HepG2 (cell line): ENCODE measurements around the gene NAT9. TPM values are rescaled to one million over a fixed set of nuclear protein-coding genes. Genes with fewer than 3 reads are reported as not detected.

Experiments used
- ATAC-seq: fragments of 200-7000 bp; cut with Tn5 transposase; 3 replicates; pipeline ENCODE4 v1.9.1; 2020; ENCODE audit warnings: mild to moderate bottlenecking, moderate library complexity
- BruUV-seq: library from RNA; stranded (reverse); fragments of 400-500 nt; replicated peaks from 2 replicates; lab custom pipeline; 2021; lab: Mats Ljungman, UMichigan
- CTCF ChIA-PET: fragments of 300-600 bp; formaldehyde crosslinking; extraction: SDS; loops from one replicate; lab custom pipeline; 2021; ENCODE audit warnings: low total read pairs, inconsistent platforms, low intra/inter-chr PET ratio; lab: Yijun Ruan, JAX
- POLR2A ChIA-PET: fragments of 350-600 bp; sonication (Branson Sonifier 250); formaldehyde crosslinking; loops from one replicate; lab custom pipeline; 2020; ENCODE audit warnings: antibody characterized with exemption, inconsistent platforms; lab: Yijun Ruan, JAX
- DNase-seq: peaks from one replicate; pipeline ENCODE4 v3.0.0-alpha.2; 2015; ENCODE audit warnings: low spot score
- FAIRE-seq: peaks from 3 replicates; lab custom pipeline; 2011; peaks lifted over from hg19 to GRCh38; lab: Jason Lieb, UNC
- H2AFZ ChIP-seq: one replicate; pipeline ENCODE4 v1.6.1; 2011; ENCODE audit warnings: low read length, inconsistent platforms
- H3K27ac ChIP-seq: fragments of 300-600 bp; 3 replicates; pipeline ENCODE4 v1.8.0; 2011; ENCODE audit warnings: mixed run types, mild to moderate bottlenecking, mixed read lengths, low read length, inconsistent platforms; ENCODE audit not compliant: insufficient read depth; ENCODE audit errors: extremely low read length
- H3K27me3 ChIP-seq, 2 experiments: fragments of 200-600 bp in 1 of 2; 2 replicates in 1 of 2; 3 replicates in 1 of 2; pipeline versions ENCODE4 v1.6.0 to v1.8.0; 2011; ENCODE audit warnings: low read length in 2 of 2, mild to moderate bottlenecking in 2 of 2, moderate library complexity in 2 of 2, inconsistent platforms in 1 of 2; ENCODE audit not compliant: insufficient read depth in 2 of 2, control insufficient read depth in 1 of 2
- H3K36me3 ChIP-seq, 2 experiments: fragments of 200-600 bp in 1 of 2; replicated peaks in 1 of 2; 2 replicates in 1 of 2; 3 replicates in 1 of 2; pipeline versions ENCODE4 v1.5.1 to v1.8.0; 2011; ENCODE audit warnings: low read length in 2 of 2, inconsistent platforms in 1 of 2; ENCODE audit not compliant: insufficient read depth in 2 of 2, control insufficient read depth in 1 of 2
- H3K4me1 ChIP-seq: 2 replicates; pipeline ENCODE4 v1.5.1; 2012; ENCODE audit warnings: low read length, inconsistent platforms; ENCODE audit not compliant: insufficient read depth
- H3K4me2 ChIP-seq: 2 replicates; pipeline ENCODE4 v1.6.0; 2011; ENCODE audit warnings: low read depth, low read length, inconsistent platforms
- H3K4me3 ChIP-seq, 3 experiments: fragments of 200-600 bp in 1 of 3; sonication (generic), shearing (Covaris generic) in 1 of 3; replicated peaks in 1 of 3; 2 replicates each; pipeline ENCODE4 v1.5.1; 2011 to 2016; ENCODE audit warnings: low read length in 3 of 3, inconsistent platforms in 2 of 3, low read depth in 2 of 3, mild to moderate bottlenecking in 2 of 3, control low read depth in 1 of 3, mixed read lengths in 1 of 3; ENCODE audit not compliant: insufficient read depth in 1 of 3
- H3K79me2 ChIP-seq: one replicate; pipeline ENCODE4 v1.6.1; 2011; ENCODE audit warnings: low read length, inconsistent platforms; ENCODE audit not compliant: insufficient read depth
- H3K9ac ChIP-seq: 2 replicates; pipeline ENCODE4 v1.6.0; 2011; ENCODE audit warnings: mild to moderate bottlenecking, low read depth, low read length, inconsistent platforms; ENCODE audit not compliant: insufficient read depth
- H3K9me3 ChIP-seq: 2 replicates; pipeline ENCODE4 v1.5.1; 2012; ENCODE audit warnings: mild to moderate bottlenecking, low read length
- H4K20me1 ChIP-seq: 2 replicates; pipeline ENCODE4 v1.6.0; 2011; ENCODE audit warnings: inconsistent platforms, mild to moderate bottlenecking, low read length, moderate library complexity; ENCODE audit not compliant: insufficient read depth
- ARID4A ChIP-seq: sonication (generic); formaldehyde crosslinking; IDR thresholded peaks from 2 replicates; pipeline ENCODE4 v1.5.0; 2020; ENCODE audit warnings: mild to moderate bottlenecking, missing genetic modification reagents, borderline replicate concordance
- BCL6 ChIP-seq: IDR thresholded peaks from 2 replicates; pipeline ENCODE4 v1.6.1; 2016; ENCODE audit warnings: missing genetic modification reagents, missing compliant biosample characterization
- GABPB1 ChIP-seq: IDR thresholded peaks from 2 replicates; pipeline ENCODE4 v1.6.1; 2016; ENCODE audit warnings: mild to moderate bottlenecking, missing genetic modification reagents, moderate library complexity, missing compliant biosample characterization
- NFYC ChIP-seq: IDR thresholded peaks from 2 replicates; pipeline ENCODE4 v1.6.1; 2016; ENCODE audit warnings: missing genetic modification reagents, missing compliant biosample characterization
- PATZ1 ChIP-seq: sonication (generic); formaldehyde crosslinking; IDR thresholded peaks from 2 replicates; pipeline ENCODE4 v1.4.0; 2020; ENCODE audit warnings: missing genetic modification reagents
- ZBTB7A ChIP-seq: sonication (generic); formaldehyde crosslinking; IDR thresholded peaks from 2 replicates; pipeline ENCODE4 v1.8.0; 2022; ENCODE audit warnings: mild to moderate bottlenecking, missing genetic modification reagents
- ZNF724P ChIP-seq: sonication (generic); formaldehyde crosslinking; IDR thresholded peaks from 2 replicates; pipeline ENCODE4 v1.8.0; 2022; ENCODE audit warnings: missing genetic modification reagents, borderline replicate concordance
- ZSCAN25 ChIP-seq: sonication (generic); formaldehyde crosslinking; IDR thresholded peaks from 2 replicates; pipeline ENCODE4 v1.8.0; 2022; ENCODE audit warnings: mild to moderate bottlenecking, missing genetic modification reagents
- WGBS: methylation state at CpG from one replicate; pipeline ENCODE4 v1.1.6; 2017; ENCODE audit warnings: low lambda C conversion rate; 5-methylcytosine and 5-hydroxymethylcytosine counted together
- in situ Hi-C: cut with HindIII; loops from 2 replicates; pipeline ENCODE4 v1.10.0; 2017; ENCODE audit warnings: low pct_unique_long_range_greater_than_20kb; ENCODE audit not compliant: extremely low pct_ligation_motif_present
- intact Hi-C: fragments of 100-400 bp; cut with micrococcal nuclease; formaldehyde crosslinking; loops from one replicate; pipeline ENCODE4 v1.10.0; 2022; ENCODE audit not compliant: unreplicated experiment
- polyA plus RNA-seq, 8 experiments: library from polyadenylated mRNA; depleted of rRNA in 3 of 8; stranded (reverse) in 7 of 8; unstranded in 1 of 8; fragments of >200 nt; fragmentation: Illumina TruSeq in 4 of 8; extraction: Trizol in 4 of 8; gene quantifications; 2 replicates each; pipeline versions ENCODE4 v1.2.1 to v1.2.3, GENCODE V29; 2011 to 2016; ENCODE audit warnings: low read depth in 4 of 8, missing spikeins in 1 of 8, mixed read lengths in 1 of 8; ENCODE audit not compliant: insufficient read depth in 1 of 8
- total RNA-seq, 5 experiments: library from RNA; depleted of rRNA; stranded (reverse); fragments of >200 nt; fragmentation: Illumina TruSeq; extraction: Trizol; gene quantifications; 2 replicates each; pipeline ENCODE4 v1.2.3, GENCODE V29; 2016; ENCODE audit warnings: low read depth in 1 of 5

NAT9 gene
- total and polyA plus RNA-seq, 2 of the 13 experiments (the other 11 are each of a cell fraction or from before 2014, with no cell fraction given): 39.7 to 44.2 TPM

- no peak for FAIRE-seq
- no peaks in the 10 kb centered on the region for H3K9me3 ChIP-seq
- no peak overlapping the region for H3K9ac ChIP-seq
- peak overlapping the region; percentile 38 for H3K4me2 ChIP-seq
- ATAC-seq: no peak
- no peaks in the 10 kb centered on the region for H4K20me1 ChIP-seq
- H2AFZ ChIP-seq: no peak overlapping the region
- H3K4me3 ChIP-seq: peak overlapping the region in 1 of 3 experiments; percentile 27; a peak in 1 of 6 replicates
- peaks cover 5 to 25% of the 10 kb centered on the region in 2 experiments; a peak in 2 of 5 replicates for H3K27me3 ChIP-seq
- peaks cover 78% of the 10 kb centered on the region for H3K4me1 ChIP-seq
- ChIA-PET POLR2A (interaction anchor here (1.1 to 1.9 kb wide), 6 partner anchors 10 to 132 kb away, joined by 3 to 17 read pairs (median 6); partner anchors contain the start of gene FDXR), CTCF (interaction anchor here (1.3 kb wide), 1 partner anchor 40 kb away, joined by 3 read pairs; no protein-coding TSS in a partner anchor)
- H3K79me2 ChIP-seq: no peaks in the 10 kb centered on the region
- no TSS peak for BruUV-seq
- WGBS: 28% methylated on average over 17 of the region's 17 CpGs
- in situ Hi-C loops: no loop called here
- TF ChIP-seq NFYC (CRISPR knock-in tag): no peak
- TF ChIP-seq ZNF724P (CRISPR knock-in tag): 0 out of 2 replicates have a peak, but pooled peaks have one; percentile 22
- TF ChIP-seq PATZ1: peak; percentile 48; the same call in 1 of the 2 replicates
- TF ChIP-seq GABPB1 (CRISPR knock-in tag): peak; percentile 20; the same call in 1 of the 2 replicates
- TF ChIP-seq ZSCAN25 (CRISPR knock-in tag): 0 out of 2 replicates have a peak, but pooled peaks have one; percentile 21
- TF ChIP-seq ZBTB7A (CRISPR knock-in tag): 0 out of 2 replicates have a peak, but pooled peaks have one; percentile 14
- TF ChIP-seq ARID4A (CRISPR knock-in tag): no peak
- peak; percentile 43 for TF ChIP-seq BCL6
- H3K27ac ChIP-seq: no peak overlapping the region
- no peak for DNase-seq
- no peaks in the 10 kb centered on the region for H3K36me3 ChIP-seq
- intact Hi-C loops: no loop called here
These were observed 35.3 kb downstream of the NAT9 start for GRCh38 chr17:74740641-74741387.
